ENCODE data around the gene LOXHD1.

- TF ChIP-seq CTCF (IDR thresholded peaks at IDR 0.05): no peak
- no peak for TF ChIP-seq POLR2A (IDR thresholded peaks at IDR 0.05)
Observed at GRCh38 chr18:46571756-46572155, 85.3 kb downstream of the LOXHD1 start.
